Activated T-helper 9 cell treated with anti-CD3 and anti-CD28 coated beads, Interleukin-2, amount 50 U/mL, for 16 hours (primary cell): Measurements from ENCODE around the gene ATP6V0D1.
"Not testable (repeated sequence)": the region's sequence is repeated elsewhere in the genome, so short reads cannot be mapped to it uniquely, and the experiment has no call there.

Experiments
- DNase-seq: peaks from one replicate; pipeline ENCODE4 v3.0.0-alpha.2; 2020; ENCODE audit warnings: low read depth

Gene ATP6V0D1

DNA sequence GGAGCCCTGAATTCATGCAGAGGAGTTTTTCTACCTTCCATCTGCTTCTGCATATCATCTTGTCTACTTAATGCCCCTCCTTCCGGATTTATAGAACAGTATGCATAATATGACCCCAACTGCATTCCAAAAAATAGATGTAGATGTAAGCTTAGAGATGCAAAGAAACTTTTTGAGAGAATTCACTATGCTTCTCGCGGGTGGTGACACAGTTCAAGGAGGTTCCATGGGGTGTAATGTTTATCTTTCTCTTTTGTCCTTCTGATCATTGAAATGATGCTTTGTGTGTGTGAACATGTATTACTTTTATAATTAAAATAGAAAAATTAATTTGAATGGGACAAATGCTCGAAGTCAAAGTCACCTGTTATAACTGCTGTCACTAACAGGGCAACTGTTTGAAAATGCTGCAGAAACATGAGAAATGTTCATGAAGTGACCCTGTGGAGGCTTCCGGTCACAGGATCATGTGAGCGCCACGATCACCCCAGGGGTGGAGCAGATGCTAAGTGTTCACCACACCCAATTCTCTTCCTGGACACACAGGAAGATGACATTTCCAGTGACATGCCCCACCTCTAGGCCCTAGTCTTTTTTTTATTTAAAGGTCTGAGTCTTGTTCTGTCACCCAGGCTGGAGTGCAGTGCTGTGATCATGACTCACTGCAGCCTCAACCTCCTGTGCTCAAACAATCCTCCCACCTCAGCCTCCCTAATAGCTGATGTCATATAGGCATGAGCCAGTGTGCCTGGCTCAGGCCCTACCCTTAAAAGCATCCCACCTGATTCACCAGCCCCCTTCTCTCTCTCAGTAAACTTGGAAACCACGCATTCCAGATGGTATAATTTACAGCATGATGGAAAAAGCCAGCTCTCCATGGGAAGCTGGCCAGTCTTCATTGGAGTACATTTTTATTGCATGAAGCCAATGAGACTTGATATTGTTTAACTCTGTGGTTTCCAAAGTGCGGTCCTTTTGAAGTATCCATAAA is 23.4 kb upstream of the ATP6V0D1 start:
- no peak for DNase-seq

DNA sequence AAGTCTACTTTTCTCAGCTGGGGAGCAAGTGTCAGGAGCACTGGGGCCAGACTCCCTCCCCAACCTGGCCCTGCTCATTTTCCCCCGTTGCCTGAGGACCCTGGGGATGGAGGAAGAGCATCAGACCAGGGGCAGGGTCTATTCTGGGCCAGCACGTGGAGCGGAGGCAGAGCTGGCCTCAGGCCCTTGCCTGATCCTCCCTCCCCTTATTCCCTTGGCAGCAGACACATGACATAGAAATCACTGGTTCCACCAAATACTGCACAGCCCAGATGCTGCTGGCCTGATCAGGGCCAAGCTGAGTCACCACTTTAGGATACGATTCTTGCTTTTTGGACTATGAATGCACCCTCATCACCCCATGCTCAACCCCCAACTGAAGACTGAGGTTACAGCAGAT is 18.1 kb upstream of the ATP6V0D1 start:
- DNase-seq, result no peak

DNA sequence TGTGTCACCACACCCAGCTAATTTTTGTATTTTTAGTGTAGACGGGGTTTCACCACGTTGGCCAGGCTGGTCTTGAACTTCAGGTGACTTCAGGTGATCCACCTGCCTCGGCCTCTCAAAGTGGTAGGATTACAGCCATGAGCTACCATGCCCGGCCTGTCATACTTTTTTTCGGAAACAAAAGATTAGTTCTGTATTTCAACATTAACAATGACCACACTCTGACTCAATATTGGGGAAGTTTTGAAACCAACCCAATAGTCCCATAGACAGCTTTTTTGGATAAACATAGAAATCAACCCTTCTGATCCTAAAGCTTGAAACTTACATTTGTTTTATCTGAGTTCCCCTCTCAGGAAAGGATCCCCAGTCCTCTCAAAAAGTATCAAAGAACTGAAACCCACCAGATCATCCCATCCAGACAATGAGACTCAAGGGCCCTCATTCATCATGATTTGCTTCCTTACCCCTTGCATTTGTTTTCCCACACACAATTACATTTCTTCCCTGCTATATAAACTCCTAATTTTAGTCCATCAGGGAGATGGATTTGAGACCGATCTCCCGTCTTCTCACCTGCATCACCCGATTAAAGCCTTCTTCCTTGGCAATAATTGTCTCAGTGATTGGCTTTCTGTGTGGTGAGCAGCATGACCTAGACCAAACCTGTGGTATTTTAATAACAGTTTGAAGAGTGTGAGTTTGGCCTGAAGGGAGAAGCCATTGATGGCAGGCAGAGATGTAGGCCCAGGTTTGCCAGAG is 9.6 kb upstream of the ATP6V0D1 start:
- no peak for DNase-seq

DNA sequence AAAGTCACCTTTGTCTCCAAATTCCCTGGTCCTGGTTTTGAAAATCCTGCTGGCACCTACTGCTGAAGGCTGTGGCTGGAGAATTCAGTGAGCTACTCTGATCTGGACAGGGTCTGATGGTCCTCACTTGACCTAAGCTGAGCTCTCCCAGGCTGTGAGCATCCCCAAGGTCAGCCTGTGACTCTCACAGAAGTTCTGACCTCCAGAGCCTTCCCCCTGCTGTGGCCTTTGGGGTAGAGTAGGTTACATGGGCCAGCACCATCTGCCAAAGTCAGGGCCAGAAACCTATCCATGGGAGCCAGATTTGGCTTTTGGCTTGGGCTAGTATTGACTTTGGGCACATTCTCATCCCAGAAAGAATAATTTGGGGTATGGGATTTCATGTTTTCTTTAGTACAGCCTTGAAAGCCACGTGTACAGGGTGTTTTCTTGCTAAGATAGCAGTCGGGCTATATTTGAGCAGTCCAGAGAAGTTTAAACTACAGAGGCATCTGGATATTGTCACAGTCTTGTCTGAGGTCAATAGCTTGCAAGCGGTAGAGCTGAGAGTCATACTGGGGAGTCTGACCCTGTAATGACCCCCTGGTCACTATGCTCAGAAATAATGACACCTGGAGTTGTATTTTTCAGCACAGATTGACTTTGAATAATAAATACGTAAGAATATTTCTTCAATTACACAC is 8.6 kb upstream of the ATP6V0D1 start:
- DNase-seq, result no peak

DNA sequence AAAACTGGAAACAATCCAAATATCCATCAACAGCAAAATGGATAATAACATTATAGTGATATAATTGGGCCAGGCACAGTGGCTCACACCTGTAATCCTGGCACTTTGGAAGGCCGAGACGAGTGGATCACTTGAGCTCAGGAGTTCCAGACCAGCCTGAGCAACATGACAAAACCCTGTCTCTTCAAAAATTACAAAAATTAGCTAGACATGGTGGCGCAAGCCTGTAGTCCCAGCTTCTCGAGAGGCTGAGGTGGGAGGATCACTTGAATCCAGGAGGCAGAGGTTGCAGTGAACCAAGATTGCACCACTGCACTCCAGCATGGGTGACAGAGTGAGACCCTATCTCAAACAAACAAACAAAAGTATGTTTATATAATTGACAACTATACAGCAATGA is 6.6 kb upstream of the ATP6V0D1 start:
- DNase-seq, result not testable (repeated sequence)

DNA sequence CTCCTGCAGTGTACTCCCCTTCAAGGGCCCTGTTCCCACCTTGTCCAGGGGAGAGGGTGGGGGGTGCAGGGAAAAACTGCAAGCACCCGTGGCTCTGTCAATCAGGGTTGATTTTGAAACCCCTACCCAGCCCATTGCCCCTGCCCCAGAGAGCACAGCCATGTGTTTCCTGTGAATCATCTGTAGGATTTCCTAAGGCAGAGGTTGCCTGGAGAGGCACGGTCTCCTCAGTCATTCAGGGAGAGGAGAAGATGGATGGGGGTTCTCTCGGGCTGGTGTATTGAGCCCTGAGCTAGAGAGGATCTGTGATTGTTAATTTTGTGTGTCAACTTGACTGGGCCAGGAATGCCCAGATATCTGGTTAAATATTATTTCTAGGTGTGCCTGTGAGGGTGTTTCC is 5.8 kb upstream of the ATP6V0D1 start:
- no peak for DNase-seq

DNA sequence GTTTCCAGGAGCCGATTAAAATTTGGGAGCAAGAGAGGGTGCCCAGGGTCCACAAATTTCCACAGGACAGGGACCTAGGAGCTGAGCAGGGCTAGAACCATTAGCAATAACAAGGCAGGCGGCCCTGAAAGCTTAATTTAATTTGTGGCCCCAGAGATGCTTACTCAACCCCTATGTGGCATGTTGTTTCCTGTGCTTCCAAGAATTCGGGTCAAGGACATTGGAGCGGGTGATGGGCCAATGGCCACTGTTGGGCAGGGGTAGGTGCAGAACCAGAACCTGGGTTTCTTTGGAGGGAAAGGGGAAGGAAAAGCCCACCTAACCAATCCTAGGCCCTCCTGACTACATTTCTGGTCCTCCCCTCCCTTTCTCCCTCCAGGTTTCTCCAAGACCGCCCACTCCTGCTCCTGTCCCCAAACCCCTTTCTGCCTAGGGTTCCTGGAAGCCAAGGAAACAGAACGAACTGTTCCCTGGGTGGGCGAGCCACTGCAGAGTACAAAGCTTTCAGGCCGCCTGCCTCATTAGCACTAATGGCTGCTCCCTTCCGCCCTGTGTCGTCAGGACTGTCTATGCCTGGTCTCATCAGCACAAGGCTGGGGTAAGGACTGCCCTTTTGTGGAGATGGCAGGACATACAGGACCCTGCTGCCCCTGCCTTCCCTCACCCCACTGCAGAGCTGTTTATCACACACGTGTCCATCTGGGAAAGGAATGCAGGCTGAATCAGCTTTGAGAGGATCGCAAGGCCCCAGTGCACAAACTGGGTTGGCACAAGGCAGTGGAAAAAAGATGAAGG is 3.0 kb upstream of the ATP6V0D1 start:
- no peak for DNase-seq

DNA sequence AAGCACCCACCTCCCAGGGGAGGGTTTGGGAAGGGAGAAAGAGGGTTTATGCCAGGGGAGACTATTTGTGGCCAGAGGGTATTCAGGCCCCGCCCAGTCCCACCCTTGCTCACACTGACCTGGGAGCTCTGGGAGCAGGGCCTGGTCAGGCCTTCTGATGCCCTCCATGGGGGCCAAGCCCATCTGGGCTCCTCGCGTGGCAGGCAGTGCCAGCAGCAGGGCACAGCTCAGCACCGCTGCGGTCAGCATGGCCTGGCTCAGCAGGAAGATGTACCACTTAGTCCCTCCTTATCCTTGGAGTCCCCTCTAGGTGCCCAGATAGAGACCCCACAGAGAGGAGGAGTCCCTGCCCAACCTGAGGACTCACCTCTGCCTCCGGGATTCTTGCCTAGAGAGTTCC is 2.2 kb upstream of the ATP6V0D1 start, which contains the start of gene AGRP:
TSS of gene AGRP (minus strand) at position 398 of the 400 bp plus-strand sequence. CDS start at position 249, 149 bp downstream.
- no peak for DNase-seq

DNA sequence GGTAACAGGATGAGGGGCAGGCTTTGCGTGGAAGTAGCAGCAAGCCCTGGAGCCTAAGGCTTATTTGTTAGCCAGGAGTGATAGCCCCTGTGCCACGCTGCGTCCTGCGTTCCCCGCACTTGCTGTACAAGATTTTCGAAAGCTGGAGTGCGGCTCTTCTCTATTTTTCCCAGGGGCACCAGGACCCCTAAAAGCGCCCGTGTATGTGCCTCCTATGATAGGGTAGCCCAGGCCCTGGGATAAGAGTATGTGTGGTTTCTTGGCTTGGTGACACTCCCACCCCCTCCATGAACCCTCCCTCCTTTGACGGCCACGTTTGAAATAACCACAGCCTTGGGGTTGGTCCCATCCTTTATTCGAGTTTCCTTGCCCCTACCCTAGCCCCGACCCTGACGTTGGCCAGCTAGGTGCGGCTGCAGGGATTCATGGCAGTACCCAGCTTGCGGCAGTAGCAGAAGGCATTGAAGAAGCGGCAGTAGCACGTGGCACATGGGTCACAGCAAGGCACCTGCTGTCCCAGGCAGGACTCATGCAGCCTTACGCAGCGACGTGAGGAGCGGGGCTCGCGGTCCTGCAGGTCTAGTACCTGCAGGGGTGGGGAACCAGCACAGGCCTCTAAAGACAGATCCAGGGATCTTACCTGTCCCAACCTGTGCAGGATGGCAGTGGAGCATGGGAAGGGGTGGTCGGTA is 1.4 kb upstream of the ATP6V0D1 start:
- no peak for DNase-seq

DNA sequence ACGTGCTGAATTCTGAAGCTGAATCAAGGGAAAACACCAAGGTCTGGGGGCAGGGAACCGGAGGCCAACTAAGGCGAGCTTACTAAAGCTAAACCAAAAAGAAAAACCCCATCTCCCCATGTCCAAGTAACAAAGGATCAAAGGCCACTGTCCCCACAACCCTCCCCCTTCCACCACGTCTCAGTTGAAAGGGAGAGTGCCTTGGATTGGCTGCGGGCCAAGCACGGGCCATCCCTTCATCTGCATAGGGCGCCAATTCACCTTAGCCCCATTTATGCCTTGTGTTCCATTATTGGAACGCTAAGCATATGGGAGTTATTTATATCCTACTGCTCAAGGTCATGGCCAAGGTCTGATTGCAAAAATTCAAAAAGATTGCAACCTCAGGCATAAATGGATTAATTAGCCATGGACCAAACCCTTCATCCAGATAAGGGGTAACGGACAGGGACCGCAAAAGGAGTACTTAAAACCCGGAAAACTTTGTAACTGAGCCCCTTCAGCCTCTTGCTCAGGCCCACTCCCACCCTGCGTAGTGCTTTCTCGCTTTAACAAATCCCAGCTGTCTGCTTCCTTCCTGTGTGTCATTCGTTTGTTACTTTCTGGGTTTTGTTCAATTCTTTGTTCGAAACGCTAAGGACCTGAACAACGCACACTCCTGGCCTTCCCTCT is 740 bp upstream of the ATP6V0D1 start:
- DNase-seq, result peak; percentile 24

DNA sequence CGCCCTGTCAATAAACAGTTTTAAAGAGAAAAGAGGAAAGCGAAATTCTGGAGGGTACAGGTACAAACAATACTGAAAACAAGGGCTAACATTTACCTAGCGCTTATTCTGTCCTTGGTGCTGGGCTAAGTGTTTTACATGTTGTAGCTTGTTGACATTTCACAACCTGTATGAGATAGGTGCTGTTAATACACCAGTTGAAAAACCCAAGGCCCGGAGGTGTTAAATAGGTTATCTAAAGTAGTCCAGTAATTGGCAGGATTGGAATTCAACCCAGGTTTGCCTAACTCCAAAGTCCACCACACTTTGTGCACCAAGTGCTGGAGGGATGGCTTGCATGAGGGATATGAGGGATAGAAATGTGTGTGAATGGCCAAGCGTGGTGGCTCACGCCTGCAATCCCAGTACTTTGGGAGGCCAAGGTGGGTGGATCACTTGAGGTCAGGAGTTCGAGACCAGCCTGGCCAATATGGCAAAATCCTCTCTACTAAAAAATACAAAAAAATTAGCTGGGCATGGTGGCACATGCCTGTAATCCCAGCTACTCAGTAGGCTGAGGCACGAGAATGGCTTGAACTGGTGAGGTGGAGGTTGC is 2.9 kb downstream of the ATP6V0D1 start:
- no peak for DNase-seq

DNA sequence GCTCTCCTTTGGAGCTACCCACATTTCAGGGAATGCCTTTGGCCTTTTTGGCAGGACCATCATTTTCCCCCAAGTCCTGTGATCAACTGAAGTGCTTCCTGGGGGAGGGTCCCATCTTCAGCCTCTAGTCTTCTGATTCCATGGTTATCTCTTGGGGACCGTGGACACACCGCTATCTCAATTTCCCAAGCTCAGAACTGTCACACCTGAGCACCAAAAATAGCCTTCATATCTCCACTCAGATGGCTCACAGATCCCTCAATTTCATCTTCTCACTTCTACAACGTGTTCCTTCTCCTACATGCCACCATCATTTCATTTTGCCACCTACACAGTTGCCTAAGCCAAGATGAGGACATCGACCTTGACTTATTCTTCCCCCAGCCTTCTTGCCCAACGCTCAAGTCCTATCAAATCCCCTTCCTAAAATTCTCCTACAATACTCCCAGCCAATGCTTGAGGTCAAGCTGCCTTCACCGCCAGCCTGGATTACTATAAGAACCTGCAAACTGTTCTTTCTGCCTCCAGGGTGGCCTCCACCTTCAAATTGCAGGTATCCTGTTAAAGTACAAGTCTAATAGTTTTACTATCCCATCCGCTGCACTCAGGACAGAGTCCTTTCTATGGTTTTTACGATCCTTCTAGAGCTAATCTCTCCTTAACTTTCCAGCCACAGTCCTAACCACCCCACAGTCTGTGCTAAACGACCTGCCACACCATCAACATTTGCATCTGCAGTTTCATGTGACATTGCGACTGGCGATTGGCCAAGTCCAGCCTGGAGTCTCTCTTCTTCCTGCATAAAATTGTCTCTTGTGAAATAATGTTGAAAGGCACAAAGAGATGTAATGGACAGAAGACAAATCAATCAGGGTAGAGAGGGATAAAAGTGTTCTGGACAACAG is 6.2 kb downstream of the ATP6V0D1 start:
- no peak for DNase-seq

DNA sequence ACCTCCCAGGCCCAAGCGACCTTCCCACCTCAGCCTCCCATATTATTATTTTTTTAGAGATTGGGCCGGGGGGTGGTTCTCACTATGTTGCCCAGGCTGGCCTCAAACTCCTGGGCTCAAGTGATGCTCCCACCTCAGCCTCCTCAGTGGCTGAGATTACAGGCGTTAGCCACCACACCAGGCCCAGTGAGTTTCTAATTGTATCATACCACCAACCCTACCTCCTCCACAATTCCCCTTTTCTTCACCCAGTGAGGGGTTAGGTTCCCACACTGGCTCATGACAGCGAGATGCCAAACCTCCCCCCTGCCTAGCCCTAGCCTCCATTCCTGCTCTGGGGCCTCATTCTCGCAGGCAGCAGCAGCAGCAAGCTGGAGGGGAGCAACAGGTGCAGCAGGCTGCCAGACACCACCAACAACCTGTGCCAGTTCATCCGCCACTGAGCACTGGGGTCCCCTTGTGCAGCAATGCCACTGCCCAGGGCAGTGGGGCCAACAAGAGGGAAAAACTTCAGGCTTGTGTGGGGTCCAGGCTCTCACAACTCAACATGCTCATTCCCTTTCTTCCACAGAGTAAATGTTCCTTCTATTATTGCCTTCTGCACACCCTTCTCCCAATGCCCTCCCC is 9.1 kb downstream of the ATP6V0D1 start:
- no peak for DNase-seq

DNA sequence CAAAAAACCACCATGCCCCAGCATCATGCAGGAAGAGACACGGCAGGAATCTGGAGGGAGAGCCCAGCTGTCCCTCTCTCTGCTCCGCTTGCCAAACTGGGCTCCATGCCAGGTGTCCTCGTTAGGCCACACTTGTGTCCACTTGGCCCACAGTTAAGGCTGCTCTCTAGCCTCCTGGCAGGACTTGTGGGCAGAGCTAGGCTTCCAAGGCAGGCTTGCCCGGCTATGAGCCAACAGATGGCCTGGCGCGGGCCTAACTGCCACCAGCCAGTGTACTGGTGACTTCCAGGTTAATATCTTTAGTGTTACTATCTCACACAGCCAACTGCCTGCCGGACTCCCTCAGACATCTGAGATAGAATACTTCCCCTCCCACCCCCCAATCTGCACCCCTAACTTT is 10.6 kb downstream of the ATP6V0D1 start:
- DNase-seq, result no peak

DNA sequence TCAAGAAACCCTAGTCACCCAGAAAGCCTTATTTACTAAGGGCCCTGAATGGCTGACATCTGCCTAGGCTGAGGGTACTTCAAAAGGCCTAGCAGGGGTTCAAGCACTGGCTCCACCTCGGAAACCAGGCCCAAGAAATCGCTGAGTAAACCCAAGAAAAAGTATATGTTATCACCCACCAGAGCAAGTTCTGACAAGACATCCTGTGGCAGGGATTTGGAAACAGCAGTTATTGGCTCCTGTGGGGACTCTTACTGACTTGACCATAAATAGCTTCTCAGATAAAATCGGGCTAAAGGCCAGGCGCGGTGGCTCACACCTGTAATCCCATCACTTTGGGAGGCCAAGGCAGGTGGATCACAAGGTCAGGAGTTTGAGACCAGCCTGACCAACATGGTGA is 12.2 kb downstream of the ATP6V0D1 start:
- no peak for DNase-seq

DNA sequence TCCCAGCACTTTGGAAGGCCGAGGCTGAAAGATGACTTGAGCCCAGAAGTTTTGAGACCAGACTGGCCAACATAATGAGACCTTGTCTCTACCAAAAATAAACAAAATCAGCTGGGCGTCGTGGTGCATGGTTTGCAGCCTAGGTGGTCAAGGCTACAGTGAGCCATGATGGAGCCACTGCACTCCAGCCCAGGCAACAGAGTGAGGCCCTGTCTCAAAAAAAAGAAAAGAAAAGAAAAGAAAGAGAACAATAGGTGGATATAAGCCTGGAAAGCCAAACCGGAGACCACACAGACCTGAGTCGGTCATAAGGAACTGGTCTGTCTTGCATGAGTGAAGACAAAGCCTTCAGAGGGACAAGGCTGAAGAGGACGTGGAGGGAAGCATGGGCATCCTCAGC is 14.4 kb downstream of the ATP6V0D1 start:
- DNase-seq, result no peak

DNA sequence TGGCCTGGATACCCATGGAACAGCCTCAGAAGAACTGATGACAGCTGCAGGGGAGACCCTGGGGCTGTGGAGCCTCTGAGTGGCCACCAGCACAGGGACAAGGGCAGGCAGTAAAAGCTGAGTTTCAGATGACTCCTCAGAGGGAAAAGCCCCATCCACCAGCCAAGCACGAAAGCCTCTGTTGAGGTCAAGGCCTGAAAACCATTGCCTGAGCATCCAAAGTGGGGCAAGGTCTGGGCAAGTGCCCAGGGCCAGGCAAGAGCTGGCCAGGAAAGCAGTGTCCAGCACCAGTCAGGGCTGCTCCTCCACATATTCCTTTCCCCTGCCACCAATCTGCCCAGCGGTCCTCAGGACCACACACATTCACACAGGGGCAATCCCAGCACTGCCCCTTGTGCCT is 16.4 kb downstream of the ATP6V0D1 start:
- DNase-seq, result no peak

DNA sequence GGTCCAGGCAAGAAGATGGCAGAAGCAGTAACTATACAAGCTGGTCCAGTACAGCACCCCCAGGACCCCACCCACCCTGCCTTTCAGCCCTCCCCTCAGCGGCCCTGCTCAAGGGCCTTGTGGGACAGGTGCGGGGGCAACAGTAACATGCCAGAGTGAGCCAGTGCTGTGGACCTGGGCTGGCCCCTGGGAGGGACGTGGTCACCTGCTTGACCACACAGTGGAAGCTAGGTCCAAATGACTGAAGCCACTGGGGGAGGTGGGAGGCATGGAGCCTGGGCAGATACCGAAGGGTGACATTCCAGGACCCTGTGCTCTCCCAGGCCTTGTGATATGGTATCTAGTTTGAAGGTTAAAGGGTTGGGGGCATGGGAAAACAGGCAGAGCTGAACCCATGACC is 17.3 kb downstream of the ATP6V0D1 start:
- DNase-seq, result no peak

DNA sequence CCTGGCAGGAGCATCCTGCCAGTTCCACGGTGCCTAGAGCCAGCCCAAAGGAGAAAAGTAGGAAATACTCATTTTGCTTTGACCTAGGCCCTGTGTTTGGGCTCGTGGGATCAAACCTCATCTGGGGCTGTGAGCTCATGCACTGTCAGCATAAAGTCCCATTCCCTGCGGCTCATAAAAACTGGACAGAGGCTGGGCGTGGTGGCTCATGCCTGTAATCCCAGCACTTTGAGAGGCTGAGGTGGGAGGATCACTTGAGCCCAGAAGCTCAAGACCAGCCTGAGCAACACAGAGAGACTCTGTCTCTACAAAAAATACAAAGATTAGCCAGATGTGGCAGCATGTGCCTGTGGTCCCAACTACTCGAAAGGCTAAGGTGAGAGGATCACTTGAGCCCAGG is 17.9 kb downstream of the ATP6V0D1 start:
- no peak for DNase-seq
